HepG2 (cell line): ENCODE results near the gene DLG2. TPM values are rescaled to one million over a fixed set of nuclear protein-coding genes. Genes with fewer than 3 reads are reported as not detected.

ENCODE experiments used
- ATAC-seq: fragments of 200-7000 bp; cut with Tn5 transposase; 3 replicates; pipeline ENCODE4 v1.9.1; 2020; ENCODE audit warnings: mild to moderate bottlenecking, moderate library complexity
- BruUV-seq: library from RNA; stranded (reverse); fragments of 400-500 nt; replicated peaks from 2 replicates; lab custom pipeline; 2021; lab: Mats Ljungman, UMichigan
- CTCF ChIA-PET: fragments of 300-600 bp; formaldehyde crosslinking; extraction: SDS; loops from one replicate; lab custom pipeline; 2021; ENCODE audit warnings: low total read pairs, inconsistent platforms, low intra/inter-chr PET ratio; lab: Yijun Ruan, JAX
- POLR2A ChIA-PET: fragments of 350-600 bp; sonication (Branson Sonifier 250); formaldehyde crosslinking; loops from one replicate; lab custom pipeline; 2020; ENCODE audit warnings: antibody characterized with exemption, inconsistent platforms; lab: Yijun Ruan, JAX
- DNase-seq: peaks from one replicate; pipeline ENCODE4 v3.0.0-alpha.2; 2015; ENCODE audit warnings: low spot score
- FAIRE-seq: peaks from 3 replicates; lab custom pipeline; 2011; peaks lifted over from hg19 to GRCh38; lab: Jason Lieb, UNC
- H2AFZ ChIP-seq: one replicate; pipeline ENCODE4 v1.6.1; 2011; ENCODE audit warnings: low read length, inconsistent platforms
- H3K27ac ChIP-seq: fragments of 300-600 bp; 3 replicates; pipeline ENCODE4 v1.8.0; 2011; ENCODE audit warnings: mixed run types, mild to moderate bottlenecking, mixed read lengths, low read length, inconsistent platforms; ENCODE audit not compliant: insufficient read depth; ENCODE audit errors: extremely low read length
- H3K27me3 ChIP-seq, 2 experiments: fragments of 200-600 bp in 1 of 2; 2 replicates in 1 of 2; 3 replicates in 1 of 2; pipeline versions ENCODE4 v1.6.0 to v1.8.0; 2011; ENCODE audit warnings: low read length in 2 of 2, mild to moderate bottlenecking in 2 of 2, moderate library complexity in 2 of 2, inconsistent platforms in 1 of 2; ENCODE audit not compliant: insufficient read depth in 2 of 2, control insufficient read depth in 1 of 2
- H3K36me3 ChIP-seq, 2 experiments: fragments of 200-600 bp in 1 of 2; replicated peaks in 1 of 2; 2 replicates in 1 of 2; 3 replicates in 1 of 2; pipeline versions ENCODE4 v1.5.1 to v1.8.0; 2011; ENCODE audit warnings: low read length in 2 of 2, inconsistent platforms in 1 of 2; ENCODE audit not compliant: insufficient read depth in 2 of 2, control insufficient read depth in 1 of 2
- H3K4me1 ChIP-seq: 2 replicates; pipeline ENCODE4 v1.5.1; 2012; ENCODE audit warnings: low read length, inconsistent platforms; ENCODE audit not compliant: insufficient read depth
- H3K4me2 ChIP-seq: 2 replicates; pipeline ENCODE4 v1.6.0; 2011; ENCODE audit warnings: low read depth, low read length, inconsistent platforms
- H3K4me3 ChIP-seq, 3 experiments: fragments of 200-600 bp in 1 of 3; sonication (generic), shearing (Covaris generic) in 1 of 3; replicated peaks in 1 of 3; 2 replicates each; pipeline ENCODE4 v1.5.1; 2011 to 2016; ENCODE audit warnings: low read length in 3 of 3, inconsistent platforms in 2 of 3, low read depth in 2 of 3, mild to moderate bottlenecking in 2 of 3, control low read depth in 1 of 3, mixed read lengths in 1 of 3; ENCODE audit not compliant: insufficient read depth in 1 of 3
- H3K79me2 ChIP-seq: one replicate; pipeline ENCODE4 v1.6.1; 2011; ENCODE audit warnings: low read length, inconsistent platforms; ENCODE audit not compliant: insufficient read depth
- H3K9ac ChIP-seq: 2 replicates; pipeline ENCODE4 v1.6.0; 2011; ENCODE audit warnings: mild to moderate bottlenecking, low read depth, low read length, inconsistent platforms; ENCODE audit not compliant: insufficient read depth
- H3K9me3 ChIP-seq: 2 replicates; pipeline ENCODE4 v1.5.1; 2012; ENCODE audit warnings: mild to moderate bottlenecking, low read length
- H4K20me1 ChIP-seq: 2 replicates; pipeline ENCODE4 v1.6.0; 2011; ENCODE audit warnings: inconsistent platforms, mild to moderate bottlenecking, low read length, moderate library complexity; ENCODE audit not compliant: insufficient read depth
- ETV6 ChIP-seq: sonication (generic); formaldehyde crosslinking; conservative IDR thresholded peaks from 2 replicates; pipeline ENCODE4 v1.4.0; 2020; ENCODE audit warnings: missing genetic modification reagents
- HINFP ChIP-seq: sonication (generic); formaldehyde crosslinking; IDR thresholded peaks from 2 replicates; pipeline ENCODE4 v1.4.0; 2020; ENCODE audit warnings: low read depth, mild to moderate bottlenecking, missing genetic modification reagents
- MAX ChIP-seq: IDR thresholded peaks from 2 replicates; pipeline ENCODE4 v1.6.1; 2012; ENCODE audit warnings: inconsistent platforms
- NR1H2 ChIP-seq: sonication (generic); formaldehyde crosslinking; IDR thresholded peaks from 2 replicates; pipeline ENCODE4 v1.8.1; 2022; ENCODE audit warnings: low read depth, missing genetic modification reagents, borderline replicate concordance
- RBFOX2 ChIP-seq: fragments of 200-400 bp; formaldehyde crosslinking; IDR thresholded peaks from 2 replicates; pipeline ENCODE4 v1.6.1; 2017; ENCODE audit warnings: low read depth, mild to moderate bottlenecking, low read length
- RFXAP ChIP-seq: sonication (generic); formaldehyde crosslinking; IDR thresholded peaks from 2 replicates; pipeline ENCODE4 v1.4.0; 2020; ENCODE audit warnings: missing genetic modification reagents, borderline replicate concordance
- SALL1 ChIP-seq: sonication (generic); formaldehyde crosslinking; IDR thresholded peaks from 2 replicates; pipeline ENCODE4 v1.8.0; 2022; ENCODE audit warnings: mild to moderate bottlenecking, missing genetic modification reagents
- ZBTB40 ChIP-seq, 2 experiments: fragments of 450-650 bp in 1 of 2; sonication (generic) in 1 of 2; formaldehyde crosslinking in 1 of 2; IDR thresholded peaks; 2 replicates each; pipeline versions ENCODE4 v1.6.1 to v1.8.0; 2016 to 2022; ENCODE audit warnings: antibody characterized with exemption in 1 of 2, mild to moderate bottlenecking in 1 of 2, missing genetic modification reagents in 1 of 2
- ZBTB44 ChIP-seq: sonication (generic); formaldehyde crosslinking; IDR thresholded peaks from 2 replicates; pipeline ENCODE4 v1.4.0; 2020; ENCODE audit warnings: missing genetic modification reagents
- ZNF317 ChIP-seq: sonication (generic); formaldehyde crosslinking; IDR thresholded peaks from 2 replicates; pipeline ENCODE4 v1.5.0; 2020; ENCODE audit warnings: mild to moderate bottlenecking, missing genetic modification reagents
- ZNF670 ChIP-seq: sonication (generic); formaldehyde crosslinking; IDR thresholded peaks from 2 replicates; pipeline ENCODE4 v1.8.0; 2022; ENCODE audit warnings: mild to moderate bottlenecking, missing genetic modification reagents, borderline replicate concordance
- ZNF740 ChIP-seq: sonication (generic); formaldehyde crosslinking; IDR thresholded peaks from 2 replicates; pipeline ENCODE4 v1.4.0; 2020; ENCODE audit warnings: missing genetic modification reagents
- in situ Hi-C: cut with HindIII; loops from 2 replicates; pipeline ENCODE4 v1.10.0; 2017; ENCODE audit warnings: low pct_unique_long_range_greater_than_20kb; ENCODE audit not compliant: extremely low pct_ligation_motif_present
- intact Hi-C: fragments of 100-400 bp; cut with micrococcal nuclease; formaldehyde crosslinking; loops from one replicate; pipeline ENCODE4 v1.10.0; 2022; ENCODE audit not compliant: unreplicated experiment
- polyA plus RNA-seq, 8 experiments: library from polyadenylated mRNA; depleted of rRNA in 3 of 8; stranded (reverse) in 7 of 8; unstranded in 1 of 8; fragments of >200 nt; fragmentation: Illumina TruSeq in 4 of 8; extraction: Trizol in 4 of 8; gene quantifications; 2 replicates each; pipeline versions ENCODE4 v1.2.1 to v1.2.3, GENCODE V29; 2011 to 2016; ENCODE audit warnings: low read depth in 4 of 8, missing spikeins in 1 of 8, mixed read lengths in 1 of 8; ENCODE audit not compliant: insufficient read depth in 1 of 8
- total RNA-seq, 5 experiments: library from RNA; depleted of rRNA; stranded (reverse); fragments of >200 nt; fragmentation: Illumina TruSeq; extraction: Trizol; gene quantifications; 2 replicates each; pipeline ENCODE4 v1.2.3, GENCODE V29; 2016; ENCODE audit warnings: low read depth in 1 of 5

DLG2 gene
- total and polyA plus RNA-seq, 2 of the 13 experiments (the other 11 are each of a cell fraction or from before 2014, with no cell fraction given) = 0.46 to 1.0 TPM

GRCh38 chr11:84685149-84685548 lies 942.0 kb downstream of the DLG2 start:
- Histone ChIP-seq H3K36me3 (no peaks in the 10 kb centered on the region), H2AFZ (no peak overlapping the region), H3K27ac (no peak overlapping the region), H3K79me2 (no peaks in the 10 kb centered on the region), H3K4me3 (no peak overlapping the region), H3K4me1 (no peaks in the 10 kb centered on the region), H3K9ac (no peak overlapping the region), H4K20me1 (no peaks in the 10 kb centered on the region), H3K9me3 (no peaks in the 10 kb centered on the region)
- ATAC-seq (no peak), FAIRE-seq (no peak), DNase-seq (no peak)
- TF ChIP-seq ZNF317 (CRISPR knock-in tag) (no peak), ZBTB40 (IDR thresholded peaks at IDR 0.05) (no peak), ZBTB40 (CRISPR knock-in tag; IDR thresholded peaks at IDR 0.05) (no peak), RBFOX2 (no peak), ETV6 (no peak), RFXAP (no peak), ZNF740 (CRISPR knock-in tag) (no peak), ZBTB44 (CRISPR knock-in tag) (no peak), SALL1 (no peak), ZNF670 (CRISPR knock-in tag) (no peak), MAX (no peak), NR1H2 (CRISPR knock-in tag) (no peak), HINFP (CRISPR knock-in tag) (no peak)
- TF ChIP-seq, all 625 proteins: peak for 0
- ChIA-PET POLR2A (no interaction called here), CTCF (no interaction called here)
- H3K27me3 ChIP-seq = no peaks in the 10 kb centered on the region
- in situ Hi-C loops = no loop called here
- BruUV-seq = no TSS peak
- no peak overlapping the region for H3K4me2 ChIP-seq
- intact Hi-C loops = no loop called here
